ENCODE data around the gene BARHL1. TPM values are rescaled to one million over a fixed set of nuclear protein-coding genes. Genes with fewer than 3 reads are reported as not detected.

The BARHL1 gene
- total RNA-seq, 1 donor from 2014 or later, result not detected

GRCh38 chr9:132555528-132555927 lies 26.9 kb upstream of the BARHL1 start:
- H3K9me3 Mint-ChIP-seq (ENCODE audit: unreplicated experiment), result peaks cover 6% of the 10 kb centered on the region
- H3K4me1 Mint-ChIP-seq (ENCODE audit: low read depth, unreplicated experiment), result no peaks in the 10 kb centered on the region
- Histone ChIP-seq H3K36me3 (ENCODE audit: insufficient read depth, low read length) (no peaks in the 10 kb centered on the region), H3K27me3 (ENCODE audit: insufficient read depth, low read length) (peaks cover 38% of the 10 kb centered on the region), H3K27ac (ENCODE audit: low read depth, low read length) (no peak overlapping the region), H3K4me1 (ENCODE audit: insufficient read depth, low read length) (no peaks in the 10 kb centered on the region), H3K79me2 (ENCODE audit: insufficient read depth, low read length) (no peaks in the 10 kb centered on the region), H4K20me1 (ENCODE audit: insufficient read depth, low read length) (no peaks in the 10 kb centered on the region), H3K4me3 (ENCODE audit: insufficient read depth, low read depth, low read length) (no peak overlapping the region), H2AFZ (ENCODE audit: low read depth, low read length) (no peak overlapping the region), H3K9ac (ENCODE audit: low read length) (no peak overlapping the region), H3K4me2 (ENCODE audit: low read length) (no peak overlapping the region), H3K9me3 (ENCODE audit: insufficient read depth, low read depth, low read length) (no peaks in the 10 kb centered on the region)
- DNase-seq (ENCODE audit: low read depth) (no peak), FAIRE-seq (no peak)
- no peak overlapping the region for H3K4me3 Mint-ChIP-seq (ENCODE audit: unreplicated experiment)
- no peak overlapping the region for H3K27ac Mint-ChIP-seq (ENCODE audit: unreplicated experiment)
- H3K27me3 Mint-ChIP-seq (ENCODE audit: low read depth, unreplicated experiment), result peaks cover 42% of the 10 kb centered on the region
- H3K36me3 Mint-ChIP-seq (ENCODE audit: low read depth, unreplicated experiment), result no peaks in the 10 kb centered on the region
- no peak for TF ChIP-seq EZH2 (IDR thresholded peaks at IDR 0.05; ENCODE audit: insufficient read depth, low read length)
- no peak for TF ChIP-seq CTCF (IDR thresholded peaks at IDR 0.05; ENCODE audit: insufficient read depth, low read depth, low read length)

GRCh38 chr9:132556235-132556634 lies 26.2 kb upstream of the BARHL1 start:
- H3K4me3 ChIP-seq (ENCODE audit: insufficient read depth, low read depth, low read length), result no peak overlapping the region
- no peak overlapping the region for H3K27ac ChIP-seq (ENCODE audit: low read depth, low read length)
- H3K36me3 Mint-ChIP-seq (ENCODE audit: low read depth, unreplicated experiment), result no peaks in the 10 kb centered on the region
- no peak overlapping the region for H3K4me3 Mint-ChIP-seq (ENCODE audit: unreplicated experiment)
- no peak for DNase-seq (ENCODE audit: low read depth)
- TF ChIP-seq EZH2 (IDR thresholded peaks at IDR 0.05; ENCODE audit: insufficient read depth, low read length) (peak; percentile 9), CTCF (IDR thresholded peaks at IDR 0.05; ENCODE audit: insufficient read depth, low read depth, low read length) (no peak)
- no peaks in the 10 kb centered on the region for H3K79me2 ChIP-seq (ENCODE audit: insufficient read depth, low read length)
- H3K4me1 Mint-ChIP-seq (ENCODE audit: low read depth, unreplicated experiment), result no peaks in the 10 kb centered on the region
- no peak for FAIRE-seq
- no peak overlapping the region for H3K9ac ChIP-seq (ENCODE audit: low read length)
- no peaks in the 10 kb centered on the region for H3K36me3 ChIP-seq (ENCODE audit: insufficient read depth, low read length)
- no peak overlapping the region for H2AFZ ChIP-seq (ENCODE audit: low read depth, low read length)
- H3K4me2 ChIP-seq (ENCODE audit: low read length), result no peak overlapping the region
- H3K27me3 Mint-ChIP-seq (ENCODE audit: low read depth, unreplicated experiment), result peaks cover 45% of the 10 kb centered on the region
- H3K9me3 ChIP-seq (ENCODE audit: insufficient read depth, low read depth, low read length), result no peaks in the 10 kb centered on the region
- H4K20me1 ChIP-seq (ENCODE audit: insufficient read depth, low read length), result no peaks in the 10 kb centered on the region
- H3K9me3 Mint-ChIP-seq (ENCODE audit: unreplicated experiment), result peaks cover 6% of the 10 kb centered on the region
- H3K27ac Mint-ChIP-seq (ENCODE audit: unreplicated experiment), result no peak overlapping the region
- H3K4me1 ChIP-seq (ENCODE audit: insufficient read depth, low read length), result peaks cover 2% of the 10 kb centered on the region
- H3K27me3 ChIP-seq (ENCODE audit: insufficient read depth, low read length), result peaks cover 41% of the 10 kb centered on the region

GRCh38 chr9:132556714-132557113 lies 25.7 kb upstream of the BARHL1 start:
- Histone ChIP-seq H3K9me3 (ENCODE audit: insufficient read depth, low read depth, low read length) (no peaks in the 10 kb centered on the region), H3K79me2 (ENCODE audit: insufficient read depth, low read length) (no peaks in the 10 kb centered on the region), H2AFZ (ENCODE audit: low read depth, low read length) (no peak overlapping the region), H3K27ac (ENCODE audit: low read depth, low read length) (no peak overlapping the region), H3K27me3 (ENCODE audit: insufficient read depth, low read length) (peaks cover 43% of the 10 kb centered on the region), H3K4me1 (ENCODE audit: insufficient read depth, low read length) (peaks cover 2% of the 10 kb centered on the region), H3K36me3 (ENCODE audit: insufficient read depth, low read length) (no peaks in the 10 kb centered on the region), H4K20me1 (ENCODE audit: insufficient read depth, low read length) (no peaks in the 10 kb centered on the region), H3K4me3 (ENCODE audit: insufficient read depth, low read depth, low read length) (no peak overlapping the region), H3K4me2 (ENCODE audit: low read length) (no peak overlapping the region), H3K9ac (ENCODE audit: low read length) (no peak overlapping the region)
- TF ChIP-seq EZH2 (IDR thresholded peaks at IDR 0.05; ENCODE audit: insufficient read depth, low read length), result peak; percentile 21
- TF ChIP-seq CTCF (IDR thresholded peaks at IDR 0.05; ENCODE audit: insufficient read depth, low read depth, low read length), result no peak
- peaks cover 6% of the 10 kb centered on the region for H3K9me3 Mint-ChIP-seq (ENCODE audit: unreplicated experiment)
- no peaks in the 10 kb centered on the region for H3K4me1 Mint-ChIP-seq (ENCODE audit: low read depth, unreplicated experiment)
- H3K4me3 Mint-ChIP-seq (ENCODE audit: unreplicated experiment), result no peak overlapping the region
- H3K27ac Mint-ChIP-seq (ENCODE audit: unreplicated experiment), result no peak overlapping the region
- peaks cover 45% of the 10 kb centered on the region for H3K27me3 Mint-ChIP-seq (ENCODE audit: low read depth, unreplicated experiment)
- DNase-seq (ENCODE audit: low read depth), result no peak
- FAIRE-seq, result no peak
- no peaks in the 10 kb centered on the region for H3K36me3 Mint-ChIP-seq (ENCODE audit: low read depth, unreplicated experiment)

Data from astrocyte (in vitro differentiated cells and primary cell).